Memory B cell (primary cell): Measurements from ENCODE around the gene APOE.
A peak's percentile ranks its signal among the peaks of the same experiment; 100 is the strongest.

ENCODE experiments used
- ATAC-seq: fragments of 150-1000 bp; cut with Tn5 transposase; 2 replicates; pipeline ENCODE4 v1.10.0; 2021; ENCODE audit warnings: low read depth, mild to moderate bottlenecking, moderate library complexity
- DNase-seq, 2 donors: peaks; one replicate each; pipeline ENCODE4 v3.0.0; 2022; ENCODE audit warnings: low spot score in 2 of 2
- H3K27ac Mint-ChIP-seq: one replicate; pipeline ENCODE4 v1.8.0; 2022; ENCODE audit warnings: mild to moderate bottlenecking, moderate library complexity, mixed read lengths
- H3K27me3 Mint-ChIP-seq: one replicate; pipeline ENCODE4 v1.8.0; 2022; ENCODE audit warnings: mixed read lengths
- H3K36me3 Mint-ChIP-seq: one replicate; pipeline ENCODE4 v1.8.0; 2022; ENCODE audit warnings: mild to moderate bottlenecking, mixed read lengths
- H3K4me1 Mint-ChIP-seq: one replicate; pipeline ENCODE4 v1.8.0; 2022; ENCODE audit warnings: mixed read lengths
- H3K4me3 Mint-ChIP-seq: one replicate; pipeline ENCODE4 v1.8.0; 2022; ENCODE audit warnings: mild to moderate bottlenecking, moderate library complexity, mixed read lengths
- H3K9me3 Mint-ChIP-seq: one replicate; pipeline ENCODE4 v1.8.0; 2022; ENCODE audit warnings: mixed read lengths

The APOE gene

DNA sequence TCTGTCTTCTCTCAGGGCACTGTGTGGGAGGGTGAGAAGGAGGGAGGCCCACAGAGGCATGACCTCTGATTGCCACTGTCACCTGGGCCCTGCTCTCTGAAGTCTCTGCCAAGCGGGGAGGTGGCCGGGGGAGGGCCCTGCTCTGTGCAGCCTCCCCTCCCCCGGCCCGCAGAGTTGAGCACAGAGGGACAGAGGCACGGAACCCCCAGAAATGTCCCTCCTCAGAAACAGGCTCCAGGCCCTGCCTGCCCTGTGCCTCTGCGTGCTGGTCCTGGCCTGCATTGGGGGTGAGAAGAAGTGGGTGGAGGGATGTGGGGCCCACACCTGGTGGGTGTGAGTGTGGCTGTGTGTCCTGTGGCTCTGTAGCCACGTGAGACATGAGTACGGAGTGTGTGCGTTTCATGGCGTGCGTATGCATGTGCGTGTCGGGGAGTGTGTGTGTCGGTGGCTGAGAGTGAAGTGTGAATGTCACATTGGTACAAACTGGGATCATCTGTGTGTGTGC lies 36.5 kb downstream of the APOE start, which contains the start of gene APOC4:
Gene APOC4 (plus strand): TSS at position 171 of the 505 bp plus-strand sequence. CDS start 41 bp downstream, at position 212.
- Mint-ChIP-seq H3K27ac (no peak within 1 kb of the TSS), H3K9me3 (no peaks in the 10 kb centered on the region)

GRCh38 chr19:44943801-44944249 lies 38.2 kb downstream of the APOE start:
- Mint-ChIP-seq H3K4me1 (peaks cover 14% of the 10 kb centered on the region), H3K27ac (peak overlapping the region; percentile 72), H3K9me3 (no peaks in the 10 kb centered on the region), H3K4me3 (peak overlapping the region; percentile 38), H3K27me3 (no peaks in the 10 kb centered on the region), H3K36me3 (no peaks in the 10 kb centered on the region)
- ATAC-seq, result peak; percentile 98
- DNase-seq, result peak; percentile 32 to 41

More for the DNA sequence above, 36.5 kb downstream of the APOE start, which contains the start of gene APOC4:
- H3K27me3 Mint-ChIP-seq, result no peaks in the 10 kb centered on the region
- H3K36me3 Mint-ChIP-seq, result no peaks in the 10 kb centered on the region
- peaks cover 14% of the 10 kb centered on the region for H3K4me1 Mint-ChIP-seq
- ATAC-seq, result no peak
- DNase-seq, result no peak
- H3K4me3 Mint-ChIP-seq, result no peak within 1 kb of the TSS

GRCh38 chr19:44947041-44947581 lies 41.5 kb downstream of the APOE start:
- DNase-seq (no peak), ATAC-seq (no peak)
- Mint-ChIP-seq H3K9me3 (no peaks in the 10 kb centered on the region), H3K4me1 (peaks cover 10% of the 10 kb centered on the region), H3K4me3 (no peak overlapping the region), H3K36me3 (no peaks in the 10 kb centered on the region), H3K27me3 (no peaks in the 10 kb centered on the region), H3K27ac (no peak overlapping the region)

DNA sequence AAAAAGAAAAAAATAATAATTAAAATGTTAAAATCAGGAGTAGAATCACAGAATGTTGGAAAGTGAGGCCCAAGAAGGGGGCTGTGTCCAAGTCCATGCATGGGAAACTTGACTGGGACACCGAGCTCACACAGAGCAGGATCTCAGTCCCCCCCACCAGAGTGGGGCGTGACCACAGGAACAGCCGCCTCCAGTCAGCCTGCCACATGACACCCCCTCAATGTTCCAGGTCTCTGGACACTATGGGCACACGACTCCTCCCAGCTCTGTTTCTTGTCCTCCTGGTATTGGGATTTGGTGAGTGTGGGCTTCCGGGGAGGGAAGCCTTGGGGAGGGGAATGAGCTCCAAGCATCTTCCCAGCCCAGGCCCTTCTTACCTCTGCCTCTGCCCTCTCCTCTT lies 42.6 kb downstream of the APOE start:
- H3K36me3 Mint-ChIP-seq, result no peaks in the 10 kb centered on the region
- H3K27me3 Mint-ChIP-seq, result no peaks in the 10 kb centered on the region
- DNase-seq (no peak), ATAC-seq (no peak)
- H3K9me3 Mint-ChIP-seq, result no peaks in the 10 kb centered on the region
- H3K4me3 Mint-ChIP-seq, result no peak overlapping the region
- no peak overlapping the region for H3K27ac Mint-ChIP-seq
- H3K4me1 Mint-ChIP-seq, result peaks cover 6% of the 10 kb centered on the region

GRCh38 chr19:44948763-44949374 lies 43.3 kb downstream of the APOE start:
- Mint-ChIP-seq H3K4me3 (no peak overlapping the region), H3K9me3 (no peaks in the 10 kb centered on the region), H3K27ac (no peak overlapping the region), H3K27me3 (no peaks in the 10 kb centered on the region), H3K4me1 (peaks cover 4% of the 10 kb centered on the region), H3K36me3 (no peaks in the 10 kb centered on the region)
- no peak for ATAC-seq
- no peak for DNase-seq

DNA sequence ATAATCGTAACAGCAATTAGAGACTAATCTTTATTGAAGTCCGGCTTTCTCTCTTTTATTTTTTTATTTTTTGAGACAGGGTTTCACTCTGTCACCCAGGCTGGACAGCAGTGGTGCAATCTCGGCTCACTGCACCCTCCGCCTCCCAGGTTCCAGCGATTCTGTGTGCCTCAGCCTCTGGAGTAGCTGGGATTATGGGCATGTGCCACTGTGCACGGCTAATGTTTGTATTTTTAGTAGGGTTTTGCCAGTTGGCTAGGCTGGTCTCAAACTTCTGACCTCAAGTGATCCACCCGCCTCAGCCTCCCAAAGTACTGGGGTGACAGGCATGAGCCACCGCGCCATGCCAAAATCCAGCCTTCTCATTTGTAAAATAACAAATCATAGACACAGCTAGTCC lies 44.0 kb downstream of the APOE start:
- DNase-seq (no peak), ATAC-seq (no peak)
- H3K27ac Mint-ChIP-seq, result no peak overlapping the region
- no peaks in the 10 kb centered on the region for H3K36me3 Mint-ChIP-seq
- H3K4me3 Mint-ChIP-seq, result no peak overlapping the region
- H3K4me1 Mint-ChIP-seq, result peaks cover 2% of the 10 kb centered on the region
- no peaks in the 10 kb centered on the region for H3K9me3 Mint-ChIP-seq
- H3K27me3 Mint-ChIP-seq, result no peaks in the 10 kb centered on the region

GRCh38 chr19:44951179-44952159 lies 45.9 kb downstream of the APOE start:
- H3K4me3 Mint-ChIP-seq, result no peak overlapping the region
- H3K27ac Mint-ChIP-seq, result no peak overlapping the region
- DNase-seq (peak; percentile 59 to 79), ATAC-seq (no peak)
- H3K36me3 Mint-ChIP-seq, result no peaks in the 10 kb centered on the region
- peaks cover 12% of the 10 kb centered on the region for H3K4me1 Mint-ChIP-seq
- H3K9me3 Mint-ChIP-seq, result no peaks in the 10 kb centered on the region
- H3K27me3 Mint-ChIP-seq, result no peaks in the 10 kb centered on the region

GRCh38 chr19:44954278-44954648 lies 48.7 kb downstream of the APOE start:
- Mint-ChIP-seq H3K27me3 (no peaks in the 10 kb centered on the region), H3K4me3 (peak overlapping the region; percentile 93), H3K4me1 (peaks cover 25% of the 10 kb centered on the region), H3K9me3 (no peaks in the 10 kb centered on the region), H3K27ac (peak overlapping the region; percentile 94), H3K36me3 (no peaks in the 10 kb centered on the region)
- ATAC-seq (no peak), DNase-seq (no peak)

GRCh38 chr19:44954649-44955504 lies 49.3 kb downstream of the APOE start, which contains the start of gene CLPTM1:
Gene CLPTM1, plus strand, starts transcription at chr19:44955380. Its CDS starts 16 bp downstream, at chr19:44955396.
- Mint-ChIP-seq H3K4me1 (peaks cover 30% of the 10 kb centered on the region), H3K27me3 (no peaks in the 10 kb centered on the region), H3K9me3 (no peaks in the 10 kb centered on the region), H3K27ac (peak within 1 kb of the TSS; percentile 94), H3K36me3 (no peaks in the 10 kb centered on the region), H3K4me3 (peak within 1 kb of the TSS; percentile 93)
- ATAC-seq, result peak; percentile 90
- peak; percentile 89 to 90 for DNase-seq

DNA sequence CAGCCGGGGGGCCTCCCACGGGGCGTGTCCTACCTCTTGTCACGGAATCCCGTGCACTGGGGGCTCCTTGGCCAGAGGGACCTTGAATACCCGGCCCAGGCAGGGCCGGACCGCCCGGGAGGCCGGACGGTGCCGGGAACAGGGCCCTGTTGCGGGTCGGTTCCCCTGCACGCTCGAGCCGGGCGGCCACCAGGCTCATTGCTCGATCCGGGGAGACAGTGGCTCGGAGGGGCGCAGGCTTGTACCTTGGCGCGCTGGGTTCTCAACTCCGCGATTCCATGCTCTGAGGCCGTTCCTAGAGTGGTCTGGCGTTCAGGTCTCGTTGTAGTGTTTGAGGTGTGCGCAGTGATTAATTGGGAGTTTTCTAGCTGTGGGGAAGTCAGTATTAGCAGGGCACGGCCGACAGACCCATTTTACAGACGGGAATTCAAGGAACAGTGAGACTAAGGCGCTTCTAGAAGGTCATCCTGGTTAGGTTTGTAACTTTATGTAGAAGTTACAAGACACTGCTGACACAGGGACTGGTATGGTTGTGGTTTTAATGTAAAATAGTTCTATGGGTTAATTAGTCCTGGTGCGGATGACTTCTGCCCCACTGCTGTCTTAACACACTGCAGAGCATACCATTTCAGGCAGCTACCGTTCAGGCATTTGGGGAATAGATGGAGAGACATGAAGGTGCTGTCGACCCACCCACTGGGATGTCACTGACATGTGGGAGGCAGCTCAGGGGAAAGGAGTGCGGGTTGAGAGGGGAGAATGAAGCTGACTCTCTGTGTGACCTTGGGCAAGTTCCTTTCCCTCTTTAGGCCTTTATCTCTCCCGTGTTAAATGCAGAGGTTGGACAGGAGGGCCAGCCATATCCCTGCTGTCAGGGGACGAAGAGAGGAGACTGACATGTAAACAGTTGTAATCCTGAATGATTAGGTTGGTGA lies 50.2 kb downstream of the APOE start:
- peaks cover 39% of the 10 kb centered on the region for H3K4me1 Mint-ChIP-seq
- H3K36me3 Mint-ChIP-seq, result no peaks in the 10 kb centered on the region
- no peaks in the 10 kb centered on the region for H3K9me3 Mint-ChIP-seq
- H3K4me3 Mint-ChIP-seq, result peak overlapping the region; percentile 93
- ATAC-seq (no peak), DNase-seq (no peak)
- peak overlapping the region; percentile 94 for H3K27ac Mint-ChIP-seq
- H3K27me3 Mint-ChIP-seq, result no peaks in the 10 kb centered on the region

- ATAC-seq, result no peak
- DNase-seq, result no peak
- H3K9me3 Mint-ChIP-seq, result no peaks in the 10 kb centered on the region
- peak overlapping the region; percentile 82 for H3K27ac Mint-ChIP-seq
- peaks cover 48% of the 10 kb centered on the region for H3K4me1 Mint-ChIP-seq
- H3K27me3 Mint-ChIP-seq, result no peaks in the 10 kb centered on the region
- H3K36me3 Mint-ChIP-seq, result peaks cover 2% of the 10 kb centered on the region
- H3K4me3 Mint-ChIP-seq, result peak overlapping the region; percentile 1
Observed at GRCh38 chr19:44957526-44957925, 51.9 kb downstream of the APOE start.

DNA sequence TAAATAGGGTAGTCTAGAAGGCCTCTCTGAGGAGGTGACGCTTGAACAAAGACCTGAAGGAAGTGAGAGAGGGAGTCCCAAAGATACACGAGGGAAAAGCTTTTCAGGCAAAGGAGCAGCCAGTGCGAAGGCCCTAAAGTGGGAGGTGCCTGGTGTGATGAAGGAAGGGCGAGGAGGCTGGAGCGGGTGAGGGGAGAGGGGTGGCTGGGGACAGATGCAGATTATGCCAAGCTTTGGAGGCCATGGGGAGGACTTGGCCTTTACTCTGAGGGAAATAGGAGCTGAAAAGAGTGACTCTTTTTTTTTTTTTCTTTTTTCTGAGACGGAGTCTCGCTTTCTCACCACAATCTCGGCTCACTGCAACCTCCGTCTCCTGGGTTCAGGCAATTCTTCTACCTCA lies 52.5 kb downstream of the APOE start:
- DNase-seq (no peak), ATAC-seq (no peak)
- Mint-ChIP-seq H3K36me3 (peaks cover 2% of the 10 kb centered on the region), H3K27me3 (no peaks in the 10 kb centered on the region), H3K4me1 (peaks cover 48% of the 10 kb centered on the region), H3K27ac (peak overlapping the region; percentile 82), H3K9me3 (no peaks in the 10 kb centered on the region), H3K4me3 (no peak overlapping the region)
